Activated T-helper 2 cell treated with anti-CD3 and anti-CD28 coated beads, Interferon-gamma antibody, Interleukin-2, Interleukin-4, amounts not matched to agents 10 μg/mL and 5 μg/mL and 100 μg/mL, durations not matched to agents 14 hours and 24 hours and 36 hours (primary cell): ENCODE results near the gene PDCD6IP. TPM values are rescaled to one million over a fixed set of nuclear protein-coding genes. Genes with fewer than 3 reads are reported as not detected.

Source experiments
- DNase-seq: peaks from one replicate; pipeline ENCODE4 v3.0.0; 2021; ENCODE audit warnings: low spot score
- H3K27ac Mint-ChIP-seq: one replicate; pipeline ENCODE4 v1.8.0; 2021; ENCODE audit warnings: mixed read lengths
- H3K27me3 Mint-ChIP-seq: one replicate; pipeline ENCODE4 v1.8.0; 2021; ENCODE audit warnings: low read depth, mixed read lengths
- H3K36me3 Mint-ChIP-seq: one replicate; pipeline ENCODE4 v1.8.0; 2021; ENCODE audit warnings: low read depth, mixed read lengths
- H3K4me1 Mint-ChIP-seq: one replicate; pipeline ENCODE4 v1.8.0; 2021; ENCODE audit warnings: low read depth, mixed read lengths
- H3K4me3 Mint-ChIP-seq: one replicate; pipeline ENCODE4 v1.8.0; 2021; ENCODE audit warnings: low read depth, mild to moderate bottlenecking, moderate library complexity, mixed read lengths
- H3K9me3 Mint-ChIP-seq: one replicate; pipeline ENCODE4 v1.8.0; 2021; ENCODE audit warnings: mixed read lengths
- intact Hi-C: fragments of 100-400 bp; cut with micrococcal nuclease; formaldehyde crosslinking; loops from one replicate; pipeline ENCODE4 v1.15.1; 2023
- total RNA-seq: library from RNA; stranded (reverse); gene quantifications from 2 replicates; pipeline ENCODE4 v1.2.3, GENCODE V29; 2022

The PDCD6IP gene
- total RNA-seq, 1 donor from 2014 or later = 180 TPM

DNA sequence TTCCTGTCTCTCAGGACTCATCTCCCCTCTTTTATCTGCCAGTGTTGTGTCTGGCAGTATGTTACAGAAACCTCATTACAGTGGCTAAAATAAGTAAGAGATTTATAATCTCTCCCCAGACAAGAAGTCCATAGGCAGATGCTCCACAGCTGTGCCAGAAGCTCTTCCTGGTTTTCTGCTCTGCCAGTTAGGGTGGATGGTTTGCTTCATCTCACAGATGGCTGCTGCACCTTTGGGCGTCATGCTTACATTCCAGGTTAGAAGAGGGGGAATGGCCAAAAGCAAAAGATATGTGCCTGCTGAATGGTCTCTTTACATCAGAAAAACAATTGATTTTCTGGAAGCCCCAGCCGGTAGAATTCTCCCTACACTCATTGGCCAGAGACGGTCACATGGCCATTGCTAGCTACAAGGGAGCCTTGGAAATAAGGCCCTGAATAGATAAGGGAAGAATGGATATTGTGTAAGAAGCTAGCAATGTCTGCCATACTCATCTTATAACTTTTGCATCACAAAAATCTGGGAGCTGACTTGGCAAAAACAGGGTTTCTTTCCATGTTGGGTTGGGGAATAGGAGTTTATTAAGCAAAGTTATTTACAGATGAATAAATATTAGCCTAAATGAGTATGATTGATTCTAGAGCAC is 91.1 kb downstream of the PDCD6IP start:
- Mint-ChIP-seq H3K36me3 (no peaks in the 10 kb centered on the region), H3K4me1 (no peaks in the 10 kb centered on the region), H3K27ac (no peak overlapping the region), H3K27me3 (peaks cover 1% of the 10 kb centered on the region), H3K4me3 (no peak overlapping the region), H3K9me3 (no peaks in the 10 kb centered on the region)
- DNase-seq = no peak
- intact Hi-C loops = loop anchor here (10.0 kb wide), 1 partner anchor 125 kb away; no protein-coding TSS in a partner anchor

DNA sequence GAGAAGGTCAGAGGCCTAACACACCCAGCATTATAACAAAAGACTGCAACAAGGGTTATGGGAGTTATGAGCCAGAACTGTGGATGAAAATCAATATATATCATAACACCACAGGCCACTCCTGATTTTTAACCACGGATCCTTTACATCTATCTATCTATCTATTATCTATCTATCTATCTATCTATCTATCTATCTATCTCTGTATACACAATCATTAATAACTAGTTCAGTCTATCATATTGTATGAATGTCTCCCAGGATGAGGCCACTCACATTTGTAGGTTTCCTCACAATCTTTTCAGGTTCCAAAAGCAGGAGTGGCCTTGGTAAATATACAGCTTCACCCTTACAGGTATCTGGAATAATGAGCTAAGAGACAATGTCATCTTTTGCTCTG is 94.2 kb downstream of the PDCD6IP start:
- no peak overlapping the region for H3K27ac Mint-ChIP-seq
- intact Hi-C loops = no loop called here
- H3K27me3 Mint-ChIP-seq = peaks cover 6% of the 10 kb centered on the region
- H3K36me3 Mint-ChIP-seq = no peaks in the 10 kb centered on the region
- DNase-seq = no peak
- no peak overlapping the region for H3K4me3 Mint-ChIP-seq
- no peaks in the 10 kb centered on the region for H3K9me3 Mint-ChIP-seq
- no peaks in the 10 kb centered on the region for H3K4me1 Mint-ChIP-seq

DNA sequence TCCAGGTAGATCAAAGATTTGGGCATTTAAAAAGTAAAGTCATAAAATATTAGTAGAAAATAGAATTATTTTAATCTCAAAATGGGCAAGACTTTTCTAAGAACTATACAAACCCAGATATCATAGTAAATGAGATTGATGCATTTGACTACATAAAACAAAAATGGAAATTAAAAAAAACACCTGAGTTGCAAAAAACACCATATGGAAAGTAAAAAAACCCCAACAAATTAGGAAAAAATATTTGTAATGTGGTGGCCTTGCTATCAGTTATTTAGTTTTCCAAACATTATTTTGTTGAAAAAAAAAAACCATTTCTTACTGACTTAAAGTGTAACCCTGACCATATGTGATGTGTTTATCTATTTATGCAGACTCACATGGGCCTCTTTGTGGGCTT is 97.2 kb downstream of the PDCD6IP start:
- Mint-ChIP-seq H3K9me3 (no peaks in the 10 kb centered on the region), H3K36me3 (no peaks in the 10 kb centered on the region), H3K27ac (no peak overlapping the region), H3K27me3 (peaks cover 7% of the 10 kb centered on the region), H3K4me3 (no peak overlapping the region), H3K4me1 (no peaks in the 10 kb centered on the region)
- no peak for DNase-seq
- intact Hi-C loops = no loop called here

DNA sequence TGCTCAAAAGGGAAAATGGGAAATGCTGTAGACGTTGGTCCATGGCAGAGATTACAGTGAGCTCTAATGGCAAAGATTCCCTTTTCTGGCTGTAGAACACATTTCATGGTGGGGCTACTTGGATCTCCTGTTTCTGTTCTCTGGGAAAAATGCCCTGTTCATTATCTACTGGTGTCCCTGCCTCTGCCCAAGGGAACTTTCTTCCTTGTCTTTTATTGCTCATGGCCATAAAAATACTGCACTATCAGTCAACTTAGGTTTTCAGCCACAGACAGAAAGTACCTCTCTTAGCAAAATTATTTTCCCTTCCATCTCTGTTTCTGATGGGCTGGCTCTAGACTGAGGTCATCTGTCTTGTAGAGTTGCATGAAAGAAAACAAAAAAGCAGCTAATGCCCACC is 98.9 kb downstream of the PDCD6IP start:
- H3K4me3 Mint-ChIP-seq = no peak overlapping the region
- no peaks in the 10 kb centered on the region for H3K9me3 Mint-ChIP-seq
- H3K27me3 Mint-ChIP-seq = peaks cover 7% of the 10 kb centered on the region
- no peak overlapping the region for H3K27ac Mint-ChIP-seq
- no peaks in the 10 kb centered on the region for H3K4me1 Mint-ChIP-seq
- intact Hi-C loops = no loop called here
- H3K36me3 Mint-ChIP-seq = no peaks in the 10 kb centered on the region
- no peak for DNase-seq

DNA sequence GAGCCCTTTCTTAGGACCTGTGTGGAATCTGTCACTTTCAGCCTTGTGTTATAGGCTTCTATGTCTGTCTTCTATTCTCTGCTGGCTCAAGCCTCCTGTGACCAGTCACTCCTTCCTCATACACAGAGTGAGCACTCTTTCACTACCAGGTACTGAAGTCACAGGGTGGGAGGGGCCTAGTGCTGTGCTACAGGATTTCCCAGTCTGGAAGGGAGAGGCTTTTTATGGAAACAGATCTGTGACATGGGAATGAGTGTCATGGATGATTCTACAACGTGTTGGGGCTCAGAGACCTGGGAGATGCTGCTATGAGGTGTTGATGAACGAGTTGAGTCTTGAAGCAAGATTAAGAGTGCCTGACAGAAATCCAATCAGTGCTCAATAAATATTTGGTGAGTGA is 100.5 kb downstream of the PDCD6IP start:
- Mint-ChIP-seq H3K27ac (no peak overlapping the region), H3K4me3 (no peak overlapping the region), H3K4me1 (no peaks in the 10 kb centered on the region), H3K36me3 (no peaks in the 10 kb centered on the region), H3K27me3 (peaks cover 7% of the 10 kb centered on the region), H3K9me3 (no peaks in the 10 kb centered on the region)
- intact Hi-C loops = no loop called here
- DNase-seq = no peak

DNA sequence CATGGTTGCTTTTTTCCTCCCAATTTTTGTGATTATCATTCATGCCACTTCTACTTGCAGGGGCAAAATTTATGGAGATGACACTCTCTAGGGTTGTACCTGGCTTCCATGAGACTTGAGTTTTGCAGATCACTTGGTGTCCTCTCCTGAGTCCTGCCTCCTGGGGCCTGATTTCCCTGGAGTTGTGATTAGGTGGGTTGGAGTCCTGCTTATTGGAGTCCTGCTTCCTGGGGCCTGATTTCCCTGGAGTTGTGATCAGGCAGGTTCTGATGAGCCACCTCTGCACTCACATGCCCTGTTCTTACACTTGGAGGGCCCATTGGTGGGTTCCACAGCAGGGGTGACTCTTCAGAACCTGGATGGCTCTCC is 102.0 kb downstream of the PDCD6IP start:
- no peaks in the 10 kb centered on the region for H3K36me3 Mint-ChIP-seq
- no peak overlapping the region for H3K27ac Mint-ChIP-seq
- no peak overlapping the region for H3K4me3 Mint-ChIP-seq
- no peaks in the 10 kb centered on the region for H3K4me1 Mint-ChIP-seq
- no peaks in the 10 kb centered on the region for H3K9me3 Mint-ChIP-seq
- peaks cover 2% of the 10 kb centered on the region for H3K27me3 Mint-ChIP-seq
- DNase-seq = no peak
- intact Hi-C loops = no loop called here

DNA sequence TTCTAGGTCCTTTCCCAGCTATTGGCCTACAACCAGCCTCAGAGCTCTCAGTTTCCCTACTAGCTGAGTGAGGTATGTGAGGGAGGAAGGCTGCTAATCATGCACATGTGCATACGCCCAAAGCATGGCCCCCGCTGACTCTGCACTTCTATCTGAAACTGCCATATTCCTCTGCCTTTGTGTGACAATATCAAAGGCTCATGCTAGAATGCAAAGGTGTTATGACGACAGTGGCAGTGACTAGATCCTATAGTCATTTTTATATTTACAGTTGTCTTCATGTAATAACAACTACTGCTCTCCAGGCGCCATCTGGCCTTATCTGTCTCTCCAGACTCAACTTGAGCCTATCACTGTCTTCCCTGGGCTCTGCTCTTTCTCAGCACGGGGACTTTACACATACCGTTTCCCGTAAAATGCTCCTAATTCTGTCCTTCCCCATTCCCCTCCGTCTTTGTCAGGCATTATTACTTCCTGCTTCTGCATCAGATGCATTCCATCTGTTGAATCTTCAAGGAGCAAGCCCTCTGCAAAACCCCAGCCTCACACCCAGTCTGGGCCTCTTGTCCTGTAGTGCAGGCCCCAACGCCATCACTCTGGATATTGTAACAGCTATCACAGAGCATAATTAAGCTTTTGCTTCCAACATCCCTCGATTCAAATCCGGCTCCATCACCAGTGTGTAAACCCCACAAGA is 102.5 kb downstream of the PDCD6IP start:
- H3K27ac Mint-ChIP-seq = no peak overlapping the region
- no peaks in the 10 kb centered on the region for H3K9me3 Mint-ChIP-seq
- no peaks in the 10 kb centered on the region for H3K4me1 Mint-ChIP-seq
- H3K36me3 Mint-ChIP-seq = no peaks in the 10 kb centered on the region
- intact Hi-C loops = no loop called here
- no peak for DNase-seq
- peaks cover 2% of the 10 kb centered on the region for H3K27me3 Mint-ChIP-seq
- H3K4me3 Mint-ChIP-seq = no peak overlapping the region

DNA sequence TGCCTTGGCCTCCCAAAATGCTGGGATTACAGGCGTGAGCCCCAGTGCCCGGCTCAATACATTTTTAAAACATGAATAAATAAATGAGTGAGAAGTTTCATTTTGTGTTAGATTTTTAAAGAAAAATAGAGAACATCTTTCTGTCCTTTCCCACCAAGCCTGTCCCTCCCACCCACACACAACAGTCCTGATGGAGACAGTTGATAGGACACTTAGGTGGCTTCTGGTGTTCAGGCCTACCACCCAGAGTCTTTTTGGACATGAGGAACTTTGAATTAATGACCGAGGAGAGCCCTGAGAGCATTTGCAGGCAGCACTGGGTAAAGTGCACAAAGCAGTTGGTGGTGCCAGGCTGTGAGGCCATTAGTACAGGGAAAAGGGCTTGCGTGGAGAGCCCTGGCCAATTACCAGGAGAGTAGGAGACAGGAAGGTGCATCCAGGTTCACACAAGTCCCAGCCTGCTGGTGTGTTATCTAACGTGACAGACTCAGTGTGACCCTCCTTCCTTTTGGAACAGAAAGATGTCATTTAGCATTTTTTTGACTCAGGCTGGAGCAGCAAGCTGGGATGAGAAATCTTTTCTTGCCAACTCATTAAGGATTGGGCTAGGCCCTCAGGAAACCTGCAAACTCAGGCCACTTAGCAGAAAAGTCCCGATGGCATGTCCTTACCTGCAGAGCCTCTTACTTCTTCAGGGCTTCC is 103.6 kb downstream of the PDCD6IP start:
- DNase-seq = no peak
- H3K4me3 Mint-ChIP-seq = no peak overlapping the region
- H3K4me1 Mint-ChIP-seq = no peaks in the 10 kb centered on the region
- H3K9me3 Mint-ChIP-seq = no peaks in the 10 kb centered on the region
- intact Hi-C loops = no loop called here
- H3K36me3 Mint-ChIP-seq = no peaks in the 10 kb centered on the region
- H3K27me3 Mint-ChIP-seq = peaks cover 1% of the 10 kb centered on the region
- no peak overlapping the region for H3K27ac Mint-ChIP-seq

DNA sequence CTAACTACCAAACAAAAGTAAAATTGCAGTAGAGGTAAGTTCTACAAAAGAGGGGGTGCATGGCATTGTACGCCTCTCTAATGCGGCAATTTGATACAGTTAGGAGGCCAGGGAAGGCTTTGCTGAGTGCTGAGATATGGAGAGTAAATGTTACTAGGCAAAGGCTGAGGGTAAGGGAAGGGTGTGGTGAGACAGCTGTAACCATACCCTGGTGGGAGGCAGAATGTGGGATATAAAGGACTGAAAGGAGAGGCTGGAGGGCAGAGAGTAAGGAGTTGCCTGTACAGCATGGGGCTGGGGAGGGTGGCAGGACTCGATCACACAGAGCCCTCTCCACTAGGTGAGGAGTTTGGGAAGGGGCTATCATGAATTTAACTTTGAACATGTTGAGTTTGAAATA is 106.3 kb downstream of the PDCD6IP start:
- no peak overlapping the region for H3K4me3 Mint-ChIP-seq
- H3K4me1 Mint-ChIP-seq = no peaks in the 10 kb centered on the region
- no peak for DNase-seq
- H3K27me3 Mint-ChIP-seq = peaks cover 2% of the 10 kb centered on the region
- intact Hi-C loops = no loop called here
- H3K27ac Mint-ChIP-seq = no peak overlapping the region
- H3K9me3 Mint-ChIP-seq = no peaks in the 10 kb centered on the region
- H3K36me3 Mint-ChIP-seq = no peaks in the 10 kb centered on the region

DNA sequence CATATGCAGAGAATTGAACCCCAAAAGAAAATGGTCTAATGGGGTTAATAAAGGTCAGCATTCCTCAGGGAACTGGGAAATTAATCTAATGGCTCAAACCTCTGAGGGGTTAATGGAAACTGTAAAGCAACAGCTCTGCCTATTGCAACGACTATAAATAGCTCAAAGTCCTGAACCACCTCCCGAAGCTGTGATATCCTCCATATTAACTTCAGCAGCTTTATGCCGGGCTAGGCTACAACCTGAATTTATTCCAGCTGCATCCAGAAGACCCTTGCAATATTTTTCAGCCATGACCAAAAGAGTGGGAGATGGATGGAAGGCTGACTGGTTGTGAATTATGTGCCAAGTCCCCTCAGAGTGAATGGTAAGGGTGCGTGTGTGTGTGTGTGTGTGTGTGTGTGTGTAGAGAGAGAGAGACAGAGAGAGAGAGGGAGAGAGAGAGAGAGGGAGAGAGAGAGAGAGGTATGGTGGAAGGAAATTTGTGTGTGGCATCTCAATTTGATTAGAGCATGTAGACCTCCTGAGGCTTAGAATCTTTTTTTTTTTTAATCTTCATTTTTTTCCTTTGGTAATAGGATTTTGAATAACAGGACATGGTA is 109.9 kb downstream of the PDCD6IP start:
- no peak for DNase-seq
- H3K9me3 Mint-ChIP-seq = no peaks in the 10 kb centered on the region
- no peaks in the 10 kb centered on the region for H3K4me1 Mint-ChIP-seq
- no peak overlapping the region for H3K4me3 Mint-ChIP-seq
- intact Hi-C loops = no loop called here
- H3K27me3 Mint-ChIP-seq = peaks cover 6% of the 10 kb centered on the region
- no peaks in the 10 kb centered on the region for H3K36me3 Mint-ChIP-seq
- H3K27ac Mint-ChIP-seq = no peak overlapping the region

DNA sequence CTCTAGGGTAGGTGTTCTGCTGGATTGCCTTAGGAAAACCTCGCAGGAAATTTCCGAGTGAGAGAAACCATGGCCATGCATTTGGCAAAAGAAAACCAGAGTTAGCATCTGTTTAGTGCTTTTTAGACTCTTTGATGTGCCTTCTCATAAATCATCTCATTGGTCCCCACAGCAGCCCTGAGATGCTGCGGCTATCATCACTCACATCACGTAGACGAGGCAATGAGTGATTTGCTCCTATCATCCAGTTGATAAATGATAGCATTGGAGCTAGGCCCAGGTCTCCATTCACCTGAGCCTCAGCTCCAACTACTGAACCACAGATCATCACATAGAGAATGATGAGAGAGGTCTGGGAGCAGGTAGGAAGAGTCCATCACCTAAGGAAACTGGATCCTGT is 111.1 kb downstream of the PDCD6IP start:
- no peak overlapping the region for H3K27ac Mint-ChIP-seq
- no peaks in the 10 kb centered on the region for H3K9me3 Mint-ChIP-seq
- no peaks in the 10 kb centered on the region for H3K36me3 Mint-ChIP-seq
- H3K27me3 Mint-ChIP-seq = peaks cover 6% of the 10 kb centered on the region
- H3K4me1 Mint-ChIP-seq = no peaks in the 10 kb centered on the region
- DNase-seq = no peak
- intact Hi-C loops = no loop called here
- no peak overlapping the region for H3K4me3 Mint-ChIP-seq

DNA sequence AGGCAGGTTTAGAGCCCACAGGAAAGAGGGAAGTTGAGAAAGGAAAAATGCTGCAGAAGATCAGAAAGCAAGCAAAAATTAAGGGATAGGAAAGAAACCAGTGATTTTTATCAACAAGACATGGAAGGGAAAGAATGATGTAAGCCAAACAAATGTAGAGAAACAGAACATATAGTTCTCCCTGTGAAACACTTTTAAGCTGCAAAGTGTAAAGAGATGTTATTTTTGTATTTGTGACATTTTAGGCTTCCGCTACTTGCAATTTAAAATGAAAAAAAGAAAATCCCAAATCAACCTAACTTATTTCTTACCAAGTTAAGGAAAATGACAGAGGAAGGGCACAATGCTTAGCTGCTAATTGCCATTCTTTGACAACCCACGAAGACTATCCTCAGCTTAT is 111.6 kb downstream of the PDCD6IP start:
- intact Hi-C loops = no loop called here
- Mint-ChIP-seq H3K4me1 (no peaks in the 10 kb centered on the region), H3K4me3 (no peak overlapping the region), H3K9me3 (no peaks in the 10 kb centered on the region), H3K27me3 (peaks cover 8% of the 10 kb centered on the region), H3K27ac (no peak overlapping the region), H3K36me3 (no peaks in the 10 kb centered on the region)
- no peak for DNase-seq
